HG02852 (cell line): ENCODE data around the gene PHYKPL.
"Not testable (repeated sequence)": the region's sequence is repeated elsewhere in the genome, so short reads cannot be mapped to it uniquely, and the experiment has no call there.

Experiments used
- ATAC-seq: cut with Tn5 transposase; IDR thresholded peaks from one replicate; pipeline ENCODE4 v1.9.1; 2021; ENCODE audit warnings: mild to moderate bottlenecking, moderate library complexity; ENCODE audit not compliant: unreplicated experiment

Gene PHYKPL

DNA sequence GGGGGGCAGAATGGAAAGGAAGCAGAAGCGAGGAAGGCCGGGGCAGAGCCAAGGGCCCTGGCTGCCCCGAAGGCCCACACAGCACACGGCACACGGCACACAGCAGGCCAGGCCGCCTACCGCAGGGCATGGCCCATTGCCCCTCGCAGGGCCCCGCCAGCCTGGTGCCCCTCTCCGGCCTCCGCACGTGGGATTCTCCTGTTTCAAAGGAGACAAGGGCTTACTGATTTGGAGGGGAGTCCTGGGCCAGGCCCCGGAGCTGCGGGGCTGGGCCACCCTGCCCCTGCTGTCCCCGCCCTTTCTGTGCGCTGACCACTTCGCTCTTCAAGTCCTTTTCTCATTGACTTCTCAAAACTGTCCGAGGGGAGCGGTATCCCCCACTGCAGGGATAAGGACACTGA, 7.7 kb upstream of the PHYKPL start:
- ATAC-seq = no peak

DNA sequence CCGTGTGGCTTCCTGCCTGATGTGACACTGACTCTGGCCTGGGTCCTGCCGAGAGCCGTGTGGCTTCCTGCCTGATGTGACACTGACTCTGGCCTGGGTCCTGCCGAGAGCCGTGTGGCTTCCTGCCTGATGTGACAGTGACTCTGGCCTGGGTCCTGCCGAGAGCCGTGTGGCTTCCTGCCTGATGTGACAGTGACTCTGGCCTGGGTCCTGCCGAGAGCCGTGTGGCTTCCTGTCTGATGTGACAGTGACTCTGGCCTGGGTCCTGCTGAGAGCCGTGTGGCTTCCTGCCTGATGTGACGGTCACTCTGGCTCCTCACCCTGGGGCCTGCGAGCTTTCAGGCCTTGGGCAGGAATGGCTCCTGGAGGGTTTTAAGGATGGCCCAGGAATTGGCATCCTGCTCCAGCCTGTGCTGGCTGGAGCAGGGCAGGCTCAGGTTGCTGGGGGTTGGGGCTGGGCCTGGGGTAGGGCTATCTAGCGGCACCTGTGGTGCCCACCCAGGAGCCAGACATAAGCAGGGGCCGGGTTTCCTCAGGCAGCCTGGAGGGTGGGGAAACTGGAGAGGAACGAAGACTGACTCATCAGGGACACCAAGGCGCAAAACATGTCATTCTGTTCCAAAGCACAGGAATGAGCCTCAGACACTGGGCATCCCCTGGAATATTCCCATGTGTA, 7.2 kb upstream of the PHYKPL start:
- ATAC-seq = not testable (repeated sequence)

DNA sequence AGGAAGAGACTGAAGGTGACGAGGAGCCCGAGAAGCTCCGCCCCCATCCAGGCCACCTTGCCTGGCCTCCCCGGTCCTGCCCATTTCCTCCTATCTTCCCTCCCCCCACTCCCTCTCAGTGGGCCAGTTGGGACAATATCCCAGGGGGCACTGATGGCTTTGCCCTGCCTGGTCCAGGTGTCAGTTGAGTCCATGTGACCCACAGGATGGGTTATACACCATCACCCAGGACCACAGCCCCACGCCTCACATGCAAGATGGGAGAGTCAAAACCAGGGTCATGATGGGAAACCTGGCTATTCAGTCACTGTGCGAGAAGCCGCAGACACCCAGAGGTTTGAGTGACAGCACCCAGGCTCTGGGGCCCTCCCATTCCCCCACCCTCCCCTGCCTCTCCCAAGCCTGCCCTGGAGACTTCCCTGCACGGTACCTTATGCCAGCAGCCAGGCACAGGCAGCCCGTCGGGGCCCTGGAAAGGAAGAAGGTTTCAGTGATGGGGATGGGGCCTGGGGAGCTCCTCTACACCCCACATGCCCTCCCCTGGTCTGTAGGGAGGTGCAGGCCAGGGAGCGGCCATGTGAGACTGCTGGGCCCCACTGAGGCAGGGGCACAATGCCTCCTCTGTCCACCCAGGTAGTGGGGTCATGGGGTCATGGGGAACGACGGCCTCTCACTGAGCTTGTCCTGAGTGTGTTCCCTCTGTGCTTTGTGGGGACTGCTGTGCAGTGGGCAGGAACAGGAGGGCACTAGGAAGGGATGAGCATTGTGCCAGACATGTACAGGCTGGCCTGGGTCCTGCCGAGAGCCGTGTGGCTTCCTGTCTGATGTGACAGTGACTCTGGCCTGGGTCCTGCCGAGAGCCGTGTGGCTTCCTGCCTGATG, 6.3 kb upstream of the PHYKPL start:
- ATAC-seq = no peak

DNA sequence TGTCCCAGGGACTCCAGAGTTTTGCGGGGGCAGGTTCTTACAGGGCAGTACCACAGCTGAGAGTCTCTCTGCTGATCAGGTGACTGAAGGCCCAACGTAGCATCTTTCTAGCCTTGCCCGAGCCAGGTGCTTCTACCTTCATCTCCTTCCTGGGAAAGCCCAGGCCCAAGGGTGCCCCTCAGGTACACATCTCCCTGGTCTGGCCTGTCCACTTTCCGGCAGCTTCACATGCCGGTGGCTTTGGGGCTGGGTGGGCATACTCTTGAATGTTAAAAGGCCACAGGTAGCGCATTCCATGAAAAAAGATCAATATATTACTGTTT, 5.7 kb upstream of the PHYKPL start:
- ATAC-seq = no peak

DNA sequence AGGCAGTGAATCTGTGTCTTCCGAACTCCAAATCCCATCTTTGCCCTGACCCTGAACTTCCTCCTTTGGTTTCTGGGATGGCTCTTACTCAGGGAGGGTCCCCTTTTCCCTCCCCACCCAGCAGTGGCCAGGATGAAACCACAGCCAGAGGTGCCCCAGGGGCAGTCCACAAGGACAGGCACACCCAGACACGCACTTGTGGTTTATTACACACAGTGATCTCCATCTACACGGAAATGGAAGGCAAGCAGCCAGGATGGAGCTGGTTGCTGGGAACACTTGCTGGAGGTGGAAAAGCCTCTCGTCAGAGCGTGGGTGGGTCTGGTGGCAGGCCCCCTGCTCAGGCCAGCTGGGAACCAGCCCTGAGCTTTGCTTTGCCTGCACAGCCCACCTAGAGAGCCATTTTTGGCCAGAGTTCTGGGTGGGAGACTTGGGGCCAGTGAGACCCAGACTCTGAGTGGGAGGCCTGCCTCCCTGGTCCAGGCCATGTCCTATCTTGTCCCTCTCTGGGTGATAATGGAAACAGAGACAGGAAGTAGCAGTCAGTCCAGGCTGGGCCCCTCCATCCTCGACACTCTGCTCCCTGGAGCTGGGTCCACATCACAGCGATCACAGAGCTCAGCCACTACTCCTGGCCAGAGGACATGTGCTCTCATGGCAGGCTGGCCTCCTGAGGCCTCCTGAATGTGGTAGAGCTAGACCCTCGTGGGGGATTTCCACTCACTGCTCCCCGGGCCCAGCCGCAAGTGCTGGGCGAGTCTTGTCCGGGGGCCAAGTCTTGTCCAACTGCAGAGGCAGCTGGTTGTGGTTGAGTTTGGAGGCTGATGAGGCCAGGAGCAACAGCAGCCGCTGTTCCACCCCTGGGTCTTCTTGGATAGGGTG, 5.1 kb upstream of the PHYKPL start:
- ATAC-seq = no peak

DNA sequence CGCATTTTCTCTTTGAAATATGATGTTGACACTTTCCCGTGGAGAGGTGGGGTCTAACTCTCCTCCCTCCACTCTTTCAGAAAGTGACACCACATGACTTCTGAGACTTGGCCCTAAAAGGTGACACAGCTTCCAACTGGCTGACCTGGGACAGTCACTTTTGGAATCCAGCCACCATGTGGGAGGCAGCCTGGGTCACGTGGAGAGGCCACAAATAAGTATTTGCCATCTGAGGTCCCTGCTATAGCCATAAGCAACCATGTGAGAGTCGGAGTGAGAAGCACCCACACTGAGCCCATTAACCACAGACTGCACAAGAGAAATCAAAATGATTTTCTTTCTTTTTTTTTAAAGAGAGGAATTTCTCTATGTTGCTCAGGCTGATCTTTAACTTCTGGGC, 4.1 kb upstream of the PHYKPL start:
- no peak for ATAC-seq

DNA sequence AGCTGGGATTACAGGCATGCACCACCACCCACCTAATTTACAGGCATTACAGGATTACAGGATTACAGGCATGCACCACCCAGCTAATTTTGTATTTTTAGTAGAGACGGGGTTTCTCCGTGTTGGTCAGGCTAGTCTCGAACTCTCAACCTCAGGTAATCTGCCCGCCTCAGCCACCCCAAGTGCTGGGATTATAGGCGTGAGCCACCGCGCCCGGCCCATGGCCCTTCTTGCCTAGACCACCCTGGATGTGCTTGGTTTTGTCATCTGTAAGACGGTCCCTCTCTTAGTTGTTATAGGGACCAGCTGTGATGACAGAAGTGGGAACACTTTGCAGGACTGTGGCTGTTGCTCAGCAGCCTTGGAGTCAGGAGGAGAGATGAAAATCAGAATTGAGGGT, 3.5 kb upstream of the PHYKPL start:
- no peak for ATAC-seq

DNA sequence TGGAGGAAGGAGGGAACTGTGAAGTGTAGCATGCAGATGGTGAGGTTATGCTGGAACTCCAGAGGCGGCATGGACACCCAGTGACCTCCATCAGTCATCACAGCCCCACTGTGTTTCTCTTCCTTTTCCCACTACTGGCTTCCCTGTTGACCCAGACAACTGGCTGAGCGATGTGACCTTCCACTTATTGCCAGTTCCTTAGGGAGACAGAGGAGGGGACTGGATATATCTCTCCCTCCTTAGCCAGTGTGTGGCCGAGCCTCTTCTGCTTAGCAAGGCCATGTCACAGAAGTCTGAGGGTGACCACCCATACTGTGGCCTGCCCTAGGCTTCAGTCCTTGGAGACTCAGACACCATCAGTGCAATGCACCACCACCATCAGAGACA, 3.0 kb upstream of the PHYKPL start:
- ATAC-seq = no peak

DNA sequence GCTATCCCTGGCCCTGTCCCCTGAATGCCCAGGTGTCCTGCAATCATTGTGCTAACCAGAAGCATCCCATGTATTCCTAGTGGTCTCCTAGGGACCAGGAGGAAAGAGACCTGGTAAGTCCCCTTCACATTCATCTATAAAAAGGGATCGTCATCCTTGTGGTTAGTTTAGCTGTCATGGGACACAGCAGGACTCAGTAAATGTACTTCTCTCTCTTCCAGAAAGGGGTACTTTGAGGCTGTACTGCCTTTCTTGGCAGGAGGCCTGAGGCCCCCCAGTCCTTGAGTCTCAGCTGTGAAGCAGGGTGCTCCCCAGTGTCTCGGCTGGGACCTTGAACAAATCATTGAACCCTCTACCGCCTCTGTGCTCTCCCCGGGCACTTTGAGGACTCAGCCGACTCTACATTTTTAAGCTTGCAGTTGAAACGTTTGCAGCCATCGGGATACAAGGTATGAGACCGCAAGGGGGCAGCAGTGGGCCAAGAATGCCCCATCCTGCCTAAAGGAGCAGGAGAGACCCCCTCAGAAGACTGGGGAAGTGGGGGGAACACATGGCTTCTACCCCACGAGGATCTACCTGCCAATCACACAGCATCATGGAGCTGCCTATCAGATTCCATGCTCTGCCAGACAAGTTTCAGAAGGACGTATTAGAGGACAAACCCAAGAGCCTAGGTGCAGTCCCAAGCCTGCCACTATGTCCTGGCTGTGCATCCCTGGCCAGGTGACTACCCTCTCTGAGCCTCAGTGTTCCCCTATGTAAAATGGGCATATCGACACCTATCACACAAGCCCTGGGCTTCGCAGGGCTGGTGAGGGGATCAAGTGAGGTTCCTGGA, 2.4 kb upstream of the PHYKPL start:
- ATAC-seq = no peak

DNA sequence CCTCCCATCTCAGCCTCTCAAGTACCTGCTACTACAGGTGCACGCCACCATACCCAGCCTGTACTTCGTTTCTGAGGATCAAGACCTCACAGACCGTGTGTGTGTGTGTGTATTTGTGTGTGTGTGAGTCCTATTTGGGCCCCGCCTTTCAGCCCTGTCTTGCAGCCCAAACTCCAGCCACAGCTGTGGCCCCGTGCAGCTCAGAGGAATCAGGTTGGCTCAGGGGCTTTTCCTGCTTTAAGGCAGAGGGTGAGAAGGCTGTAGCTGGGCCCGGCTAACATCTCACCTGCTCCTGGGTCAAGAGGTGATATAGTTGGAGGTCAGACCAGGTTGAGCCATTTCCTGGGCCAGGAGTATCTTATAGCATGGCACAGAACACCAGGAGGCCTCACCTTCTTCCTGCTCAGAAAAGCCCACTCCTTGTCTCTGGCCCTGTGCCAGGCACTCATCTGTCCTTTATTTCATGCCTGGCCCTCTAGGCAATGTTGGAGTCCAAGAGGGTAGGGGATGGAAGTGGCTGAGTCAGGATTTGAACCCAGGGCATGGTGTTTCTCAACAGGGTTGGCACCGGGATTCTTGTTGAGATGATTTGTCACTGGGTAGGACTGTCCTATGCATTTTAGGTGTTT, 1.6 kb upstream of the PHYKPL start:
- no peak for ATAC-seq

DNA sequence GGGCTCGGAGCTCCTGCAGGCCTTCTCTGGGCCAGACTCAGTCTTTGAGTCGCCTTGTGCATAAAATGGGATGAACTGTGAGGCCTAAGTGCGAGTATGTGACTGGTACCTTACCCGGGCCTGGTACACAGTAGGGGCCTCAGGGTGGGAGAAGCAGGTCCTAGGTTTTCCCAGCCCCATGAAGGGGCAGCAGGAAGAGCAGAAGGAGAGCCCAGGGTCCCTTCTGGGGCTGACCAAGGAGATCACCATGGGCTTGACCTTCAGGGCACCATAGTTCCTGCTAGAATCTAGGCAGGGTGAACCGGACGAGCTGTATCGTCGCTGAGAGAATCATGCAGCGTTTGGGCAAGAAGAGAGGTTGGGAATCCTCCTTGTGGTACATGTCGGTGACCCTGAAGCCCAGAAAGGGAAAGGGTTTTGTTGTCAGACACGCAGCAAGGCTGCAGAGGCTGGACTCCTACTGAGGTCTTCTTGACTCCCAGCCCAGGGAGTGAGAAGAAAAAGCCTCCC, 373 bp upstream of the PHYKPL start:
- ATAC-seq = no peak

DNA sequence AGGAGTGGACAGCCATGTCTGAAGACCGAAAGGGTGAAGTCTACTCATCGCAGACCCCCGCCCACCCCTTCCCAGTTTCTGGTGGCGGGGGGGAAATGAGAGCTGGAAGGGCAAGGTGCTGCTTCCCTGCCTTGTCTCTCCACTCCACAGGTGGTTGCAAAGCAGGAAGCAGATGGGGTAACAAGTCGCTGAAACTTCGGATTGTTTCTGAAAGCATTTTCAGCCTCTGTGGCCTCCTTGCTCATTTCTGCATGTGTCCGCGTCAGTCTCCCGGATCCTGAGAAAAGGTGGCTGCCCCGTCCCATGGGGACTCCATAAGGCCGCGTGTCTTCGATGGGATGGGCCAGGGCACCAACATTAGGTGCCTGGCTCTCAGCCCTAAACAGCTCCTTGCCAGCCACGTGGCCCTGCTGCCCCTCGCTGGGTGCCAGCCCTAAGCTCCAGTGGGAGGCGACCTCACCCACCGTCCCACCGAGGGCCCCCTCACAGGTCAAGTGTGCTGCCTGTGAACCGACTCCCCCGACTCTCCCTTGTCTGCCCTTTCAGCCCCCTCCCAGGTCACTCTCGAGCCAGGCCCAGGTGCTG, 971 bp downstream of the PHYKPL start:
- ATAC-seq = no peak

DNA sequence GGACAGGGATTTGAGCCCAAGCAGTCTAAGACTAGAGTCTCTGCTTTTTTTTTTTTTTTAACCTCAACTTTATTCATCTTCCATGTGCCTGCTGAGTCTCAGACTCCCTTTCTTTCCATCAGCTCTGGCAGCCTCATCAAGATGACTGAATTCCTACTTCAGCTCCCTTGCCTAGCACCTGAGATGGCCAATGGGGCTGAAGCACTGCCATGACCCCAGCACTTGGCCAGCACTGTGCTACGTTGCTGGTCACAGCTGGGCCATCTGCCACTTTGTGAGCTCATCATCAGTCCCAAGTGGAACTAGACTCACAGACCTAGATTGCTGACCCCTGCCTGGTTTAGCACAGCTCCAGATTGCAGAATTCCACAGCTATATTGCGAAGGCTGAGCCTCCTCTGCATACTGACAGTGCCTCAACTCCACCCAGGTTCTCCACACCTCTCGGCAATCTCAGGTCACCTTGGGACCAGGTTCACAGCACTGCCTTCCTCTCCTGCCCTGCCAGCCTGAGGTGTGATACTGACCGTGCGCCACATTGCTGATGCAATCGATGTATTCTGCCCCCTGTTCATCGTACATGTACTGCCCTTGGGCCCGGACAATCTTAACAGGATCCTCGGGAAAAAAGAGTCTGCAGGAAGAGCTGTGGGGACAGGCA, 1.6 kb downstream of the PHYKPL start:
- no peak for ATAC-seq

DNA sequence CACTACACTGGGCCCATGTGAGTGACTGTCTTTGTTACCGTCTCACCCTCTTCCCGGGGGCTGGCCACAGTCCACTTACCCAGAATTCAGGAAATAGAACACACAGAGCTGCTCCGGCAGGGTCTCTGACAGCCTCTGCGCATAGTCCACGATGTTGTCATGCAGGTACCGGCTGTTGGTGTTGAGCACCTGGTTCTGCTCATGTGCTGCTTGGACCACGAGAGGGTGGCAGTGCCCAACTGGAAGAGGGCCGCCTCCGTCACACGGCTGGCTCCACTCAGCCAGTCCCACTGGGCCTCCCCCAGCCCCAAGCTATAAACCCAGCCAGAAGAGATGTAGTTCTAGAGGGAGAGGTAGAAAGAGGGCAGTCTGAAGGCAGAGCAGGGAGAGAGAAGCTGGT, 2.7 kb downstream of the PHYKPL start:
- no peak for ATAC-seq

DNA sequence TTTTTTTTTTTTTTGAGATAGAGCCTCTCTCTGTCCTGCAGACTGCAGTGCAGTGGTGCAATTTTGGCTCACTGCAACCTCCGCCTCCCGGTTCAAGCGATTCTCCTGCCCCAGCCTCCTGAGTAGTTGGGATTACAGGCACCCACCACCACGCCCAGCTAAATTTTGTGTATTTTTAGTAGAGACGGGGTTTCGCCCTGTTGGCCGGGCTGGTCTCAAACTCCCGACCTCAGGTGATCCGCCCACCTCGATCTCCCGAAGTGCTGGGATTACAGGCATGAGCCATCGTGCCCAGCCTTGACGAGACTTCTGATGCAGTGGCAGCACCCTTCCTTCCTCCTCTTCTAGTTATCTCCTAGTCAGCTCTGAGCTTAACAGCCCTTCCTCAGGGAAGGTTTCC, 3.5 kb downstream of the PHYKPL start:
- not testable (repeated sequence) for ATAC-seq

DNA sequence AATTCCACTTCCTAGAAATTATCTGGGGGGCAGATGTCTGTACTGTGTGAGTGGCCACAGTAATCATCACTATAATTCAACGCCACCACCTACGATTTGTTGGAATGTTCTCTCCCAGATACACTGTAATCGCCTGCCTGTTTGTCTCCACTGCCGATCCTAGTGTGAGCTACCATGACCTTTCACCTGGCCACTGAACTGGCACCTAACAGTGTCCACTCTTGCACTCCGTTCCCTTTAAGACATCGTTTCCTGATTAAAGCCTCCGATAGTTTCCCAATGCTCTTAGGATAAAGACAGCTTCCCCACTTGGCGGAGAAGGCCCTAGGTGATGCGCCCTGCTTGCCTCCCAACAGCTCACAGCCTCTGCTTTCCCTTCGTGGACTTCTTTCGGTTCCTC, 4.0 kb downstream of the PHYKPL start:
- ATAC-seq = no peak

DNA sequence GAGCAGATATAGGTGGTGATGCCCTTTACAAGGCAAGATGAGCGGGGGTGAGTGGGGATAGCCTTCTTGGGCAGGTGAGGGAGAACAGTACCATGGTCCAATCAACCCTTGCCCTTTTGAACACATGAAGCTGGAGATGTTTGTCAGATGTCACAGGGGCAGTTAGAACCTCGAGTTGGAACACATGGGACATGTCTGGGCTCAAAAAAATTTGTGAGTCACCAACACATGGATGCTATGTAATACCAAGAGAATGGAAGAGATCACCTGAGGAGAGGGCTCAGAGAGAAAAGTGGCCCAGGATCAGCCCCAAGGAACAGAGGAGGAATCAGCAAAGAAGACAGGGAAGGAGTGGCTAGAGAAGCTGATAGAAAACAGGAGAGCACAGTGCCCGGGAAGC, 4.7 kb downstream of the PHYKPL start:
- no peak for ATAC-seq

DNA sequence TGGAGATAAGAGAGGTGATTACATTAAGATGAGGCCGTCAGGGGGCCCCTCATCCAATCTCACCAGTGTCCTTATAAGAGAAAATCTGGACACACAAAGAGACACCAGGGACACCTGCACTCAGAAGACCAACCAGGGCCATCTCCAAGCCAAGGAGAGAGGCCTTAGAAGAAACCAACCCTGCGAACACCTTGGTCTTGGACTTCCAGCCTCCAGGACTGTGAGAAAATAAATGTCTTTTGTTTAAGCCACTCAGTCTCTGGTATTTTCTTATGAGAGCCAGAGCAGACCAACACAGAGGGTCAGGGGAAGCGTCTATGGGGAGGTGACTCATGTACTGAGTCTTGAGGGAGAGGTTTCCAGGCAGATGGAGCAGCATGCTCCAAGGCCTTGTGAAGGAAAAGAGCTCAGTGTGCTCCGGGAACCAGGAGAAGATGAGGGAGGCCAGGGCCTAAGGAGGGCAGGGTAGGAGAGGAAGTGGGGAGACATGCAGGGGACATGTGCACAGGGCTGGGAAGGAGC, 5.4 kb downstream of the PHYKPL start:
- ATAC-seq = no peak

DNA sequence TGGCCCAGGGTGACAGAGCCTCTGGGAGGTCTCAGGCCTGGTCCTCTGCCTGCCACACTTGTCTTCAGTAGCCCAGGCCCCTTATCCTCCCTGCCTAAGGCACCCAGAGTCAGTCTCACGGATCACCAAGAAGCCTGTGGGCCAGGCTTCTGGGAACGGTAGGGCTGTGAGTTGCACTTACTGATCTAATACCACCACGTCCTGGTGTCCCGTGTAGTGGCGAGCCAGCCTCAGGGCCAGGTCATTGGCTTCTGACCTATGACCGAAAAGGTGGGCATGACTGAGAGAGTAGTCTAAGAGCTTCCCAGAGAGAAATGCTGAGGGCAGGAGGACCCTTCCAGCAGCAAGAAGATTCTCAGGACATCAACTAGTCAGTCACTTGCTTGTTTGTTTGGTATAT, 7.4 kb downstream of the PHYKPL start:
- no peak for ATAC-seq
